Measurements from ENCODE around the gene PABPN1. TPM values are rescaled to one million over a fixed set of nuclear protein-coding genes. Genes with fewer than 3 reads are reported as not detected.

Gene PABPN1
- total RNA-seq, 2 donors from 2014 or later, result 44.8 to 54.9 TPM

DNA sequence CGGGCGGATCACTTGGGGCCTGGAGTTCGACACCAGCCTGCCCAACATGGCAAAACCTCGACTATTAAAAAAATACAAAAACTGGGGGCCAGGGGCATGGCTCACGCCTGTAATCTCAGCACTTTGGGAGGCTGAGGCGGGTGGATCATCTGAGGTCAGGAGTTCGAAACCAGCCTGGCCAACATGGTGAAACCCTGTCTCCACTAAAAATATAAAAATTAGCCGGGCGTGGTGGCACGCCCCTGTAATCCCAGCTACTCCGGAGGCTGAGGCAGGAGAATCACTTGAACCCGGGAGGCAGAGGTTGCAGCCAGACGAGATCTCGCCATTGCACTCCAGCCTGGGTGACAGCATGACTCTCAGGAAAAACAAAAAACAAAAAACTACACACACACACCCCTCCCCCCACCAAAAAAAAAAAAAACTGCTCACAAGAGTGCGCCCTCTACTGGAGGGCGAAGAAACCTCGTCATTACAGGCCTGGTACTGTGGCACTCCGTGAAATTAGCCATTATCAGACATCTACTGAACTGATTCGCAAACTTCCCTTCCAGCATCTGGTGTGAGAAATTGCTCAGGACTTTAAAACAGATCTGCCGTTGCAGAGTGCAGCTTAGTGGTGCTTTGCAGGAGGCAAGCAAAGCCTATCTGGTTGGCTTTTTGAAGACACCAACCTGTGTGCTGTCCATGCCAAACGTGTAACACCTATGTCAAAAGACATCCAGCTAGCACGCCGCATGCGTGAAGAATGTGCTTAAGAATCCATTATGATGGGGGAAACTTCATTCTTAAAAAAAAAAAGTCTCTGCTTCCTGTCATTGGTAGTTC, 26.3 kb upstream of the PABPN1 start:
- no peaks in the 10 kb centered on the region for H3K9me3 ChIP-seq
- DNase-seq (ENCODE audit: low spot score), result no peak
- H3K27ac ChIP-seq, result no peak overlapping the region
- TF ChIP-seq, protein P1, sequence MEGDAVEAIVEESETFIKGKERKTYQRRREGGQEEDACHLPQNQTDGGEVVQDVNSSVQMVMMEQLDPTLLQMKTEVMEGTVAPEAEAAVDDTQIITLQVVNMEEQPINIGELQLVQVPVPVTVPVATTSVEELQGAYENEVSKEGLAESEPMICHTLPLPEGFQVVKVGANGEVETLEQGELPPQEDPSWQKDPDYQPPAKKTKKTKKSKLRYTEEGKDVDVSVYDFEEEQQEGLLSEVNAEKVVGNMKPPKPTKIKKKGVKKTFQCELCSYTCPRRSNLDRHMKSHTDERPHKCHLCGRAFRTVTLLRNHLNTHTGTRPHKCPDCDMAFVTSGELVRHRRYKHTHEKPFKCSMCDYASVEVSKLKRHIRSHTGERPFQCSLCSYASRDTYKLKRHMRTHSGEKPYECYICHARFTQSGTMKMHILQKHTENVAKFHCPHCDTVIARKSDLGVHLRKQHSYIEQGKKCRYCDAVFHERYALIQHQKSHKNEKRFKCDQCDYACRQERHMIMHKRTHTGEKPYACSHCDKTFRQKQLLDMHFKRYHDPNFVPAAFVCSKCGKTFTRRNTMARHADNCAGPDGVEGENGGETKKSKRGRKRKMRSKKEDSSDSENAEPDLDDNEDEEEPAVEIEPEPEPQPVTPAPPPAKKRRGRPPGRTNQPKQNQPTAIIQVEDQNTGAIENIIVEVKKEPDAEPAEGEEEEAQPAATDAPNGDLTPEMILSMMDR (IDR thresholded peaks at IDR 0.05), result peak; percentile 86
- H3K27me3 ChIP-seq (replicated peaks; ENCODE audit: insufficient read depth), result no peaks in the 10 kb centered on the region
- H3K4me3 ChIP-seq, result peak overlapping the region; percentile 12
- H3K36me3 ChIP-seq, result no peaks in the 10 kb centered on the region
- H3K4me1 ChIP-seq (ENCODE audit: control insufficient read depth in 1 of 2, low read depth in 2 of 2), result peaks cover 2 to 22% of the 10 kb centered on the region in 2 donors
- peak; percentile 54 for ATAC-seq (ENCODE audit: insufficient number of reproducible peaks, low FRiP score, low read depth)

DNA sequence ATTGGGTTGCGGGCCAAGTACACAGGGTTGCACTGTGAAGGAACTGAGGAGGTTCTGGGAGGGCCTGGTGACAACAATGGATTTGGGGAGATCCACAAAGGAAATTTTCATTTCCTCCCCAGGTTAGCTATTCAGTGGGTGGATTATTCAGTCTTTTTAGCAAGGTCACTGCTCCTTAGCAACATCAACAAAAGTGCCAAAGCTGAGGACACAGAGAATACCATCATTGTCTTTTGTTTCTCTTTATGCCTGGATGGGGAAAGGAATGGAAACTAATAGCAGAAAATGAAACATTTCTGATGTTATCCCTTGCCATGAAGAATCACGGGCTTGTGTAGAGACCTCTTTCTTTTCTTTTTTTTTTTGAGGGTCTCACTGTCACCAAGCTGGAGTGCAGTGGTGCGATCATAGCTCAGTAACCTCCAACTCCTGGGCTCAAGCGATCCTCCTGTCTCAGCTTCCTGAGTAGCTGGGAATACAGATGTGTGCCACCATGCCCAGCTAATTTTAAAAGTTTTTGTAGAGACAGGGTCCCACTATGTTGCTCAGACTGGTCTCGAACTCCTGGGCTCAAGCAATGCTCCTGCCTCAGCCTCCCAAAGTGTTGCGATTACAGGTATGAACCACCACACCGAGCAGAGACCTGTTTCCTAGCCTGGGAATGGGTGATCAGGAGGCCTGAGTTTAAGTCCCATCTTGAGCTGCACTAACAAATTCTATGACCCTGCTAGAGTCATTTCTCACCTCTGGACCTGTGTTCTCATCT, 25.1 kb upstream of the PABPN1 start:
- TF ChIP-seq, protein P1 (IDR thresholded peaks at IDR 0.05), result no peak
- no peaks in the 10 kb centered on the region for H3K9me3 ChIP-seq
- DNase-seq (ENCODE audit: low spot score) (no peak), ATAC-seq (ENCODE audit: insufficient number of reproducible peaks, low FRiP score, low read depth) (no peak)
- peaks cover 5 to 29% of the 10 kb centered on the region in 2 donors for H3K4me1 ChIP-seq (ENCODE audit: control insufficient read depth in 1 of 2, low read depth in 2 of 2)
- H3K27ac ChIP-seq, result no peak overlapping the region
- no peak overlapping the region for H3K4me3 ChIP-seq
- no peaks in the 10 kb centered on the region for H3K36me3 ChIP-seq
- H3K27me3 ChIP-seq (replicated peaks; ENCODE audit: insufficient read depth), result no peaks in the 10 kb centered on the region

DNA sequence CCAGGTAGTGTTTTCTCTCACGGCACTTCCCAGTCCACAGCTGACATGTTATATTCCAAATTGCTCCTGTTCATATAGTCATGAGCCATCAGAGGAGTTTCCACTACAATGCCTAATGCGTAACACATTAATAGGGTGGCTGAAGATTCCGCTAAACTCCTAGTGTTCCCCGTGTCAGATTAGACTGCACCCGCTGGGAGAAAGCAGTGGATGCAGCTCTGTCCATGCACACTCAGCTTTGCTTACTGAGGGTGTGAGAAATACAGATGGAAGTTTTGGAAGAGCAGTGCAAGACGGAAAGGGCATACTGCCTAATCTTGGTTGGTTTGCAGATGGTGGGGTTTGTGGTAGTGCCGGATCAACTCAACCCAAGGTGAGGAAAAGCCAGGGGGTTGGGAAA, 24.2 kb upstream of the PABPN1 start:
- Histone ChIP-seq H3K27me3 (replicated peaks; ENCODE audit: insufficient read depth) (no peaks in the 10 kb centered on the region), H3K4me1 (ENCODE audit: control insufficient read depth in 1 of 2, low read depth in 2 of 2) (peaks cover 5 to 29% of the 10 kb centered on the region in 2 donors), H3K36me3 (no peaks in the 10 kb centered on the region), H3K27ac (no peak overlapping the region), H3K4me3 (no peak overlapping the region), H3K9me3 (no peaks in the 10 kb centered on the region)
- TF ChIP-seq, protein P1 (IDR thresholded peaks at IDR 0.05), result no peak
- ATAC-seq (ENCODE audit: insufficient number of reproducible peaks, low FRiP score, low read depth) (no peak), DNase-seq (ENCODE audit: low spot score) (no peak)

DNA sequence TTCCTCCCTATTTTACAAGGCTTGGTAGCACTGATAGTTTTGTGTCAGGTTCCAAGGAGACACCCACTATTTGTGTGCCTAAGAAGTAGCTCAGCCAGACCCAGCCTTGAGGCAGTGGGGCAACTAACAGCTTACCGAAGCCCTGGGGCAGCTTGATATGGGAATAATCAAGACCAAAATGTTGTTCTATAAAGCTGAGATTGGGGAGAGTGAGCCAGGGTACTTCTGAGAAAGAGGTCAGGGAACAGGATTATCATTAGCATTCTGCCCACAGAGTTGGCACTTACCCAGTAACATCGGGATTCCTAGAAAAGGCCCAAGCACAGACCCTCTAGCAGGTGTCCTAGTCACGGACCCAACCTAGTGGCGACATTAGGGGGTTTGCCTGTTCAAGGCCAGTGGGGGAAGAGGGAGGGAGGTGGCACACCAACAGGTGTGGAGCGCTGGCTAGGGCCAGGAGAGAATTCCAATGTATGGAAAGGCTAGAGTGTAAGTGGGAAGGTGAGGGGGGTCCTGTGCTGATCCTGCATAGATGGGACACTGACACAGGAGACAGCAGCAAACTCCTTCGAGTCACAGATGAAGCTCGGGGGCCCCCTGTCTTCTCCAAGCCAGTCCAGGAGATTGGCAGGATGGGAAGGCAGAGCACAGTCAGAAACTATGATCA, 23.5 kb upstream of the PABPN1 start:
- no peaks in the 10 kb centered on the region for H3K9me3 ChIP-seq
- H3K4me3 ChIP-seq, result no peak overlapping the region
- no peak overlapping the region for H3K27ac ChIP-seq
- no peaks in the 10 kb centered on the region for H3K27me3 ChIP-seq (replicated peaks; ENCODE audit: insufficient read depth)
- H3K36me3 ChIP-seq, result no peaks in the 10 kb centered on the region
- no peak for ATAC-seq (ENCODE audit: insufficient number of reproducible peaks, low FRiP score, low read depth)
- TF ChIP-seq, protein P1 (IDR thresholded peaks at IDR 0.05), result no peak
- DNase-seq (ENCODE audit: low spot score), result no peak
- H3K4me1 ChIP-seq (ENCODE audit: control insufficient read depth in 1 of 2, low read depth in 2 of 2), result peaks cover 5 to 30% of the 10 kb centered on the region in 2 donors
